Epithelial cell of prostate (primary cell): Measurements from ENCODE around the gene CST1.
"Not testable (repeated sequence)": the region's sequence is repeated elsewhere in the genome, so short reads cannot be mapped to it uniquely, and the experiment has no call there.

Experiments used
- DNase-seq: peaks from one replicate; pipeline ENCODE4 v3.0.0-alpha.2; 2011; ENCODE audit warnings: low read depth, low spot score
- H3K27ac ChIP-seq: fragments of 450-650 bp; 2 replicates; pipeline ENCODE4 v1.5.1; 2017; ENCODE audit warnings: mild to moderate bottlenecking

Gene CST1

GRCh38 chr20:23750786-23751185, at the start of gene CST1:
Gene CST1 (minus strand): TSS chr20:23750935. CDS start chr20:23750866, 69 bp downstream.
- H3K27ac ChIP-seq, DNase-seq: not testable (repeated sequence)

- not testable (repeated sequence) for DNase-seq
These were observed 48.6 kb upstream of the CST1 start for GRCh38 chr20:23799216-23799847.

GRCh38 chr20:23795526-23795925, 44.8 kb upstream of the CST1 start:
- no peak for DNase-seq
- no peak overlapping the region for H3K27ac ChIP-seq

More at GRCh38 chr20:23799216-23799847, 48.6 kb upstream of the CST1 start:
- H3K27ac ChIP-seq = not testable (repeated sequence)

GRCh38 chr20:23794841-23795240, 44.1 kb upstream of the CST1 start:
- no peak overlapping the region for H3K27ac ChIP-seq
- DNase-seq = no peak

GRCh38 chr20:23794065-23794464, 43.3 kb upstream of the CST1 start:
- DNase-seq = no peak
- no peak overlapping the region for H3K27ac ChIP-seq

GRCh38 chr20:23783447-23783846, 32.7 kb upstream of the CST1 start:
- no peak for DNase-seq
- H3K27ac ChIP-seq = no peak overlapping the region

GRCh38 chr20:23782366-23782983, 31.7 kb upstream of the CST1 start:
- DNase-seq = no peak
- no peak overlapping the region for H3K27ac ChIP-seq

GRCh38 chr20:23778676-23779075, 27.9 kb upstream of the CST1 start:
- DNase-seq, H3K27ac ChIP-seq: not testable (repeated sequence)

GRCh38 chr20:23777380-23777779, 26.6 kb upstream of the CST1 start:
- not testable (repeated sequence) for H3K27ac ChIP-seq, DNase-seq

- H3K27ac ChIP-seq = no peak overlapping the region
- DNase-seq = no peak
These were observed 25.5 kb upstream of the CST1 start for GRCh38 chr20:23776067-23776771.

GRCh38 chr20:23774081-23774480, 23.3 kb upstream of the CST1 start:
- no peak for DNase-seq
- no peak overlapping the region for H3K27ac ChIP-seq

- no peak overlapping the region for H3K27ac ChIP-seq
- DNase-seq = no peak
These were observed 22.8 kb upstream of the CST1 start for GRCh38 chr20:23773579-23773978.

GRCh38 chr20:23773127-23773526, 22.4 kb upstream of the CST1 start:
- no peak overlapping the region for H3K27ac ChIP-seq

GRCh38 chr20:23772074-23772473, 21.3 kb upstream of the CST1 start:
- no peak overlapping the region for H3K27ac ChIP-seq
- no peak for DNase-seq

More at GRCh38 chr20:23773127-23773526, 22.4 kb upstream of the CST1 start:
- DNase-seq = no peak

GRCh38 chr20:23770384-23770783, 19.6 kb upstream of the CST1 start:
- no peak overlapping the region for H3K27ac ChIP-seq
- no peak for DNase-seq

- H3K27ac ChIP-seq, DNase-seq: not testable (repeated sequence)
These were observed 17.8 kb upstream of the CST1 start for GRCh38 chr20:23768520-23768919.

GRCh38 chr20:23766531-23766930, 15.8 kb upstream of the CST1 start:
- H3K27ac ChIP-seq = no peak overlapping the region
- DNase-seq = no peak

GRCh38 chr20:23765578-23765977, 14.8 kb upstream of the CST1 start:
- no peak overlapping the region for H3K27ac ChIP-seq
- no peak for DNase-seq

GRCh38 chr20:23764630-23765029, 13.9 kb upstream of the CST1 start:
- DNase-seq, H3K27ac ChIP-seq: not testable (repeated sequence)

GRCh38 chr20:23763345-23763744, 12.6 kb upstream of the CST1 start:
- DNase-seq = no peak
- H3K27ac ChIP-seq = no peak overlapping the region

GRCh38 chr20:23759306-23759940, 8.7 kb upstream of the CST1 start:
- no peak overlapping the region for H3K27ac ChIP-seq
- DNase-seq = no peak
